ENCODE data around the gene RBM47.
"Not testable (repeated sequence)": the region's sequence is repeated elsewhere in the genome, so short reads cannot be mapped to it uniquely, and the experiment has no call there.

Gene RBM47

DNA sequence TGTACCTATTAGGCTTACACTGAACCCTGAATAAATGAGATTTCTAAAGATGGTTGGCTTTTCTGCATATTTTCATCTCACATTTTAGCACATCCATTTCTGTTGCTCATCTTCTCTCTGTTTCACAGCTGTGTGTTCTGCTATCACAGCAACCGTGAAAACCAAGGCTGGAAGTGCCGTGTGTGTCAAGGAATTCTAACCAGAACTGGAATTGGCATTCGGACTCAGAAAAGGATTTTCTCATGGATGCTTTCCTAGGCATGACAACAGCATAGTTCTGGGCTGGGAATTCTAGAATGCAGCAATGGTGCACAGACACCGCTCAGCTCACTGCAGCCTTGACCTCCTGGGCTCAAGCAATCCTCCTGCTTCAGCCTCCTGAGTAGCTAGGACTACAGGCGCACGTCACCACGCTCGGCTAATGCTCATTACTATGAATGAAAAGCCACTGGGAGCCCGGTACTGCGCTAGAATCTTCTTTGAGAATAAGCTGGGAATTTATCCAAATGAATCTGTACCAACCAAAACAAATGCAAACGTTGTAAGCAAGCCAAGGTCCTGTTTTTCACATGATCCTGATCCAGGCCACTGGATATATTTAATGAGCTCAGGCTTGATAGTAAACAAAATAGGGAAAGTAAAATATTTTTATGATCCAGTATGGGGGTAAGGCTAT, 105.2 kb downstream of the RBM47 start:
- DNase-seq = no peak

DNA sequence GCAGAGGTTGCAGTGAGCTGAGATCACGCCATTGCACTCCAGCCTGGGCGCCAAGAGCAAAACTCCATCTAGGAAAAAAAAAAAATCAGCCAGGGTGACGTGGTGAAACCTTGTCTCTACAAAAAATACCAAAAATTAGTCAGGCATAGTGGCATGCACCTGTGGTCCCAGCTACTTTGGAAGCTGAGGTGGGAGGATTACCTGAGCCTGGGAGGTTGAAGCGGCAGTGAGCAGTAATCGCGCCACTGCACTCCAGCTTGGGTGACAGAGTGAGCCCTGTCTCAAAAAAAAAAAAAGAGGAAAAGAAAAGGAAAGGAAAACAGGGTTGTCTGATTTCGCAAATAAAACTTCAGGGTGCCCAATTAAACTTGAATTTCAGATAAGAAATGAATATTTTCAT, 106.1 kb downstream of the RBM47 start:
- no peak for DNase-seq

DNA sequence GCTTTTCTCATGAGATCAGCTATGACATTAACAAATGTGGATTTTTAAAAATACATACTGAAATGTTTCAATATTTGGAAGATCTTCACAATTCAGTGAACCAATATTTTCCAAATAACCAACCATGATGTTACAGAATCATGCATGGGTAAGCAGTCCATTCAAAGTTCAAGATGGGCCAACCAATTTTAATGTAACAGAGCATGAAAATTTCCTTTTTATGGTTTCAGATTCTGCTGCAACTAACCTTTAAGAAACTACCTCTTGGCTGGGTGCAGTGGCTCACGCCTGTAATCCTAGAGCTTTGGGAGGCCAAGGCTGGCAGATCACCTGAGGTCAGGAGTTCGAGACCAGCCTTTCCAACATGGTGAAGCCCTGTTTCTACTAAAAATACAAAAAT, 107.7 kb downstream of the RBM47 start:
- DNase-seq = no peak

DNA sequence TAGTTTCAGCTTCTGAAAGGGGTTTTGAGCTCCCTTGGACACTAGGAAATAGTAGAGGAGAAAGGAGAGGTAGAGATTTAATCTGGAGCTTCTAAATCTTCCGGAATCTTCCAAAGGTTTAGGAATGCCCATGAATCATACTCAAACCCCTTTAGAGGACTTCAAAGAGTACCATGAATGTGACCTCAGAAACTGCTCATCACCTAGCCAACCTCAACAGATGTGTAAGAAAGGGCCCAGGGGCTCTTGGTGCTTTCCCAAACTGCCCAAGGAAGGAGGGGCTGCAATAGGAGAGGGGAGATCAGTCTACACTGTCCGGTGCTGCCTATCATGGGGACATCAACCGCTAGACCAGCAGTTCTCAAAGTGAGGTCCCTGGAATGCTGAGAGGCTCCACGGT, 109.1 kb downstream of the RBM47 start:
- DNase-seq = no peak

DNA sequence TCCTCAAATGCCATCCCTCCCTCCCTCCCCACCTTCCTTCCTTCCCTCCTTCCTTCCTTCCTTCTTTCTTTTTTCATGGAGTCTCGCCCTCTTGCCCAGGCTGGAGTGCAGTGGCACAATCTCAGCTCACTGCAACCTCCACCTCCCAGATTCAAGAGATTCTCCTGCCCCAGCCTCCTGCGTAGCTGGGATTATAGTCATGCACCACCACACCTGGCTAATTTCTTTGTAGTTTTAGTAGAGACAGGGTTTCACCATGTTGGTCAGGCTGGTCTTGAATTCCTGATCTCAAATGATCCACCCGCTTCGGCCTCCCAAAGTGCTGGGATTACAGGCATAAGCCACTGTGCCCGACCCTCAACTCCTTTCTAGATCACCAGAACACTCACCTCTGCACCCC, 112.6 kb downstream of the RBM47 start:
- DNase-seq = not testable (repeated sequence)

DNA sequence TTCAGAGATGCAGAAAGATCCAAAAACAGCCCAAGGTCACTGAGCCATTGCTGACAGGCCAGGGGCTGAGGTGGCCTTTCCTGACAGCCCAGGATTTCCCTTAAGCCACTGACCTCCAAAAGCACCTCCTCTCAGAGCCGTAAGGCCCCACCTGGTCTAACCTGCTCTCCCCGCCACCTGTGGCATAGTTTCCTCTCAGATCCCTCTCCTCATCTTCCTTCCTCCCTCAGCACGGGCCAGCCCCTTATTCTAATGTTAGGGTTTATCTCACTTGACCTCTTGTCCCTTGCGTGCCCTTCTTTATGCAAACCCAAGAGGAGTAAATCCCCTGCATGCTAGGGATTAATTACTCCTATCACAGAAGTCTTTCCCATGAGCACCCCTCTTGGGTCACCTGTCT, 113.0 kb downstream of the RBM47 start:
- no peak for DNase-seq

DNA sequence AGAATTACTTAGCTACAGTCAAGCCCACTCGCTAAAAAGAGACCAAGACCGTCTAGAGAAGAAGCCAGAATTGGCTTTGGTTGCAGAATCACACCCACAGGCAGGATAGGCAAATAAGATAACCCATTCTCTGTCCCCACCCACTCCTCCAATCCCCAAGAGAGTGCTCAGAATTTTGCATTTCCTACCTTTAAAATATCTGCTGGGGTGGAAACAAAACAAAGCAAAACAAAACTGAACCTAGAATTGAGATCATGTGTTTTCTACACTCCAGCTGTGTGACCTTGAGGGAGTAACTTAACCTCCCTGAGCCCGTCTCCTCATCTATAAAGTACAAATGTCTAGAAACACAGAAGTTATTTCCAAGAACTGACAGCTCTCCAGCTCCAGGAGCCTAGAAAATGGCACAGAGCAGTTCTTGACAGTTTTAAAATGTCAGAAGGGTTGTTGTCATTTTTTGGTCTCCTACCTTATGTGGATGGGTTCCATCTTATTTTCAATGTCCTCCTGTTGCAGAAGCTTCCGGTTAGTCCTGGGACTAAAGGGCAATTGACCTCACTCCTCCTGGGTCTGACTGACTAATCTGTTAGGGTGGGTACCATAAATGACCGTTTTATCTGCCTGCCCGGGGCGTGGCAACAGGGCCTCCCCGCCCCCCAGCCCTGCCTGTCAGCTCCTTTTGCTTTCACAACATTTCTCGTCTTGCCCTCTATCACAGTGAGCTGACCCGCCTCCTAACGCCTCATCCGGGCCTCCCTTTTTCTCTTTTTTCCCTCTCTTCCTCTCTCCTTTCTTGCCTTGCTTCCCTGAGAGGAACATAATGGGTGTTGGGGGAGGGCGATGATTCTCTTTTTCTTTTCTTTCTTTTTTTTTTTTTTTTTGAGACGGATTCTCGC, 114.0 kb downstream of the RBM47 start:
- DNase-seq = peak in 1 of 2 experiments; percentile 12

DNA sequence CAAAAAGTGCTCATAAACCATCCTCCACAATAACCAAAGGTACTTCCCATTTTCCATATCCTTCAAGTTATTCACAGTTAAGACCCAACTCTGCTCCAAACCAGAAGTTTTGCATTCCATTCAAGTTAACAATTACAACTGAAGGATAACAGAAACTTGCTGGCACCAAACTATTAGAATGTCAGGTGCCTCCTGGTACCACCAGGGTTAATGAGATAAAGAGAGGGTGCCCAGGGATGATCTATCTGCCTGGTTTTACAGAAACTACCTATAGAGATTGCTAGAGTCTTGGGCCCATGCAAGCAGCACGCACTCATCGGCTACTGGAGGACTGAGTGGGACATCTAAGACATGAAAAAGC, 114.6 kb downstream of the RBM47 start:
- DNase-seq = peak in 1 of 2 experiments; percentile 7

DNA sequence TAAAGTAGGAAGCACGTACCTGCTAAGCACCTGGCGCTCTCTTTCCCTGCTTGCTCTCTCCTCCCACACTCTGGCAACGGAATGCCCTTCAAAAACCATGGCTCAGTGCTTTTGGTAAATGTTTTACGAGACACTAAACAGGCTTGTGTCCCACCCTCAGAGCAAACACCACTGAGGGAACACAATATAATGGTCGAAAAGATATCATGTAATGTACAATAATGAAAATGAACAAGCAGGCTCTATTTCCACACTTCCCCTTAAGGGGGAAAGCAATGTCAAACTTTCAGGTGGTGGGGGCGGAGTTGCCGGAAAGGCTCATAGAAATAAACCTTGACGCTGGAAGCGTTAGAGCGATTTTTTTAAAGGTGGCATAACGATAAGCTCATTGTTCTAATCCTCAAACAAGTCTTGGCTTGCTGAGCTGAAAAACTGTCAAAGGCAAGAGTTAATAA, 115.1 kb downstream of the RBM47 start:
- DNase-seq = no peak

DNA sequence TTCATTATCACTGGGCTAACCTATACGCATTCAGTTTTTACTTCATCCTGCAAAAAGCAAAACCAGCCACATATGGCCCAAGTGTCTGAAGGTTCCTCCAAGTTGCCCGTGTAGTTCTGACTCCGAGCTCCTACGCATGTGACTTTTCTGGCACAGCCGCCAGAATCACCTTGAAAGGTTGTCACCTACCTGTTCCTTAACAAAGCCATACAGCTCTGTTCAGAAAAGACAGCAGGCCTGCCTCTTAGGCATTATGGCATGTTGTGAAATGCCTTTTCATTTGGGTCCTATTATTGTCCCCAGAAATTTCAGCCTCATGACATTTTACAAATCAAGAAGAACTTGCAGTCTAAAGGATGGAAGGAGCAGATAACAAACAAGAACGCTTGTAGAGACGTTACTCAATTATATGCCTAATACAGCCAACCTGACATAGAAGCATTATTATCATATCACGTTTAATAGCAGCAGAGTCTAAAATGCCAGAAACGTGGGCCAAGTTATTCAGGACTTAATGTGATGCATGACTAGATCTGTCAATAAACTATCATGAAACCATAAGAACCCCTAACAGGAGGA, 118.5 kb downstream of the RBM47 start:
- no peak for DNase-seq

DNA sequence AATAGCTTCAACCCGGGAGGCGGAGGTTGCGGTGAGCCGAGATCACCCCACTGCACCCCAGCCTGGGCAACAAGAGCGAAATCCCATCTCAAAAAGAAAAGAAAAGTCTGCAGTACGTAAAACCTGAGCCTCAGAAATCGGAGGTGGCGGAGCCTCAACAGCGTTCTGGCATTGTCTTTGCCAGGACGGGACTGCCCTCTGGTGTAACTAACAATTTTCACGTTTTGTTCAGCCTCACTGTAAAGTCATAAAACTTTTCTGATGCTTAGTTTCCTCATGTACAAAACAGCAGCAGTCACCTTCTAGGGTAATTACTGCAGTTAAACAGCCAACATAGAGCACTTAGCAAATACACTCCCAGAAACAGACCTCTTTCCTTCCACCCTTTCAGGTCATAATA, 121.7 kb downstream of the RBM47 start:
- DNase-seq = no peak

DNA sequence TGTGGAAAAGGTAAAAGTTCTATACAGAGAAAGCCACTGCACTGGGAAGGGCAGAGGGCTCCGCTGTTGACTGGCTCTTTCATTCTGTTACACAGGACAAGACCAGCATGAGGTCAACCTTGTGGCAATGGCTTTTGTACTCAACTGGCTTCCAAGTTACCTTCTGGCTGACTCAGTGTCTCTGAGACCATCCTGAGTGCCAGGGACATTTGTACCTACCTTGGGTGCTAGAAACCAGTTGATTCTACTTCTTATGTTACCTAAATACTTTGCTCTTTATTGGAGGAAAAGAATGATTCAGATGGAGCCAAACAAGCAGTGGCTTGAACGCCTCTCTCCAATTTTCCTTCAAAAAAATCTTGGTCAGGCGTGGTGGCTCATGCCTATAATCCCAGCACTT, 123.2 kb downstream of the RBM47 start:
- no peak for DNase-seq

DNA sequence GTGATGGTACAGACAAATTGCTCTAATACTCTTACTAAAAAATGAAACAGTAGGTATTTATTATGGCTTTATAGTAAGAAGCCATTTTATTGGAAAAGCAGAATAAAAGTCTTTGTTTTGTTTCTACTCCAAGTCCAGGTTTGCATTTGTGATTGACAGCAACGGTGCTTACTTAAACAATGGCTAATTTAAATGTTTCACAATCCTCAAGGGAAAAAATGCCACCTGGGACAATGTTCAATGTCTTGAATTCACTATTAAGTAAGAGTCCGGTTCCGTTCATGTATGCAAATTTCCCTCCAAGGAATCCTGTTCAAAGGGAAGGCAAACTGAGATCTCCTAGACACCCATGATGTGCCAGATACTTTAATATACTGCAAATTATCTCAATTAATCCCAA, 123.6 kb downstream of the RBM47 start:
- DNase-seq = no peak

DNA sequence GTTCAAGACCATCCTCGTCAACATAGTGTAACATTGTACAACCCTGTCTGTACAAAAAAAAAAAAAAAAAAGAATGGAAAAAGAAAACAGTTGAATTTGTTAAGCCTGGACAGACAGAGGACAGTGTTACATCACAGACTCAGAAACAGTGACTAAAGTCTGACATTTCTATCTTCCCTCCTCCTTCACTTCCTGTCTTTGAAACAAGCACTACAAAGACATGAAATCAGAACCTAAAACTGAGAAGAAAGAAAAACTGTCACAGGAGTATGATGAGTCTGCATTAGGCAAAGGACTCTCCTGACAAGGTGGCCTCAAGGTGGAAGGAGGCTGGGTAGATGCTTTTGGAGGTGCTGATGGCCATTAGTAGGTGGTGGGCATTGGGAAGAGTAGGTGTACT, 126.7 kb downstream of the RBM47 start:
- DNase-seq = no peak

DNA sequence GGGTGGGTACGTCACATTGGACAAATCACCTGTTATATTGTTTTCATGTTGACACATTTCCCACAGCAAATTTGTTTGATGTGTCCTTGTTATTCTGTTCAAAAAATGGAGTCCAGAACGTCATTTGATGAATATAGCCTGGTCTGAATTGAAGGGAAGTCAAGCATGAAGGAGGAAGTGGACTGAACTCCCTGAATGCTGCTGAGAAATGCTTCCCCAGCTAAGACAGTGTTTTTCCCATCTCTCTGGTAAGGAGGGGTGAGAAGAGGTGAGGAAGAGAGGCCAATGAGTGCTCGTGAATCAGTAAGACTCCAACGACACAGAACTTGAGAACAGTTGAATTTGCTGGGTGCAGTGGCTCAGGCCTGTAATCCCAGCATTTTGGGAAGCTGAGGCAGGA, 127.4 kb downstream of the RBM47 start:
- no peak for DNase-seq

DNA sequence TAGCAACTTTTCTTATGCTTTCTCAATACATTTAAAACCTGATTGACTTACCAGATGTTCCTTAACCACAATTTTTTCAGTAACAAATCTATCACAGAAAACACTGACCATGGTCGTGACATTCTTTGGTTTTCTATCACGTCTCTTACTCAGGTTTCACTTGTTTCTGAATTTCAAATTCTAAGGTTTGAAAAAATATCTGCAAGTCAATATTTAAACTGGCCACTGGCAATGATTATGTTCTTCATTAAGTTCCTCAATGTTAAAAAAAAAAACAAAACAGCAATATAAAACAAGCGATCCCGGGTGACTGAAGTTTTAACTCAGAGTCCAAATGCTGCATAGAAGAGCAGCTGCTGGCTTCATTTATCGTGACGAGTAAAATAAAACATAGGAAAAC, 128.9 kb downstream of the RBM47 start:
- no peak for DNase-seq

DNA sequence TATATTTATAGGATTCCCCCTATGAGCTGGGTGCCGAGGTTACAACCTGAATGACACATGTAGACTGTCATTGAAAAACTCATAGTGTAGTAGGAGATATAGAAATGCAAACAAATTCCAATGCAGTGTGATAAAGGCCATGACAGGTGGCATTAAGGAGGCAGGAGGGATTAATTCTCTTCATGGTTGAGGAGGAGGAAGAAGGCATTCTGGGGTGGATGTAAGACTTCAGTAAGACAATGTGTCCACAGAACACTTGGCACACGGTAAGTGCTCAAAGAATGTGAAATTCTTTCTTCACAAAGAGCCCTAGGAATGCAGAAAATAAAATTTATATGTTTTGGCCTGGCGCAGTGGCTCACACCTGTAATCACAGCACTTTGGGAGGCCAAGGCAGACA, 136.5 kb downstream of the RBM47 start:
- DNase-seq = no peak

DNA sequence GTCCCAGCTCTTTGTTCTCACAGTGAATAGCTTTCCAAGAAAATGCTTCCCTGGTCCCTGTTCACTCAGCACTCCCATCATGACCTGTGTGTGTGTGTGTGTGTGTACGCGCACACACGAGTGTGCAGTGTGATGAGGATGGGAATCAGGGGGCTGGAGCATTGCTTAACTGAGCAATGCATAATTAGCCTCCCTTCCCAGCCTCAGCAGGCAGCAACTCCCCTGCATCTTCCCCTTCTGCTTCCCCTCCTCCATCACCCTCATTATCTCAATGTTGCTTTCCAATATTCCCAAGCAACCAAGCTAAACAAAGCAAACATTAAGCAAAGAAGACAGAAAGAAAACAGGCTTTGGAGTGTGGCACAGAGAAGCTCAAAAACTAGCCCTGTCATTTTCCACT, 137.0 kb downstream of the RBM47 start:
- no peak for DNase-seq

DNA sequence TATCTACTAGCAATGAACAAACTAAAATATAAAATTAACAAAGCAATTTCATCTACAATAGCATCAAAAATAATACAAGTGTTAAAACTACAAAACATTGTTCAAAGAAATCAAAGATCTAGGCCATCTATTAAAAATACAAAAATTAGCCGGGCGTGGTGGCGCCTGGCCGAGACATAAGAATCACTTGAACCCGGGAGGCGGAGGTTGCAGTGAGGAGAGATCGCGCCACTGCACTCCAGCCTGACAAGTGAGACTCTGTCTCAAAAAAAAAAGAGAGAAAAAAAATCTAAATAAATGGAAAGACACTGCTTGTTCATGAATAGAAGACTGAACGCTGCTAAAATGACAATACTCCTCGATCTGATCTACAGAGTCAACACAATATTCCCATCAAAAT, 139.2 kb downstream of the RBM47 start:
- no peak for DNase-seq

DNA sequence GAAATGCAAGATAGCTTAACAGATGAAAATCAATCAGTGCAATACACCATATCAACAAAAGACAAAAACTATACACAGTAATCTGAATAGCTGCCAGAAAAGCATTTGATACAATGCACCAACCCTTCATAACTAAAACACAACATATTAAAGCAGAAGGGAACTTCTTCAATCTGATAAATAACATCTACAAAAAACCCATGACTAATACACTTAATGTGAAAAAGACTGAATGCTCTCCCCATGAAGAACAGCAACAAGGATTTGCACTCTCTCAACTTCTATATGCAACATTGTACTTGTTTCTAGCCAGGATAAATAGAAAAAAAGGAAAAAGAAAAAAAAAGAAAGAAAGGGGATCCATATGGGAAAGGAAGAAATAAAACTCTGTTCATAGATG, 139.7 kb downstream of the RBM47 start:
- DNase-seq = no peak

DNA sequence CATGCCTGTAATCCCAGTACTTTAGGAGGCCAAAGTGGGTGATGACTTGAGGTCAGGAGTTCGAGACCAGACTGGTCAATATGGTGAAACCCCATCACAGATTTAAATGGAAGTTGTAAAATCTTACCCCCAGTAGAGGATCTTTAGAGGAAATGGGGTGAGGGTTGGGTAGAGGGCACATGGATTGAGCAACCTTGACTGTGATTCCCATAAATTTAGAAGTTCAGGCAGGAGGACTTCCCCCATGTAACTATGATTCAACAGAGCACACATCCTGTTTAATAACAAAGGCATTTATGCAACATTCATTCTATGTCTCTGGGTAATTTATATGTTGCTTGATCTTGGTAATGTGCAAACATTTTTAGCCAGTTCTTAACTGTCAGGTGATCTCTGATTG, 143.1 kb downstream of the RBM47 start:
- no peak for DNase-seq

DNA sequence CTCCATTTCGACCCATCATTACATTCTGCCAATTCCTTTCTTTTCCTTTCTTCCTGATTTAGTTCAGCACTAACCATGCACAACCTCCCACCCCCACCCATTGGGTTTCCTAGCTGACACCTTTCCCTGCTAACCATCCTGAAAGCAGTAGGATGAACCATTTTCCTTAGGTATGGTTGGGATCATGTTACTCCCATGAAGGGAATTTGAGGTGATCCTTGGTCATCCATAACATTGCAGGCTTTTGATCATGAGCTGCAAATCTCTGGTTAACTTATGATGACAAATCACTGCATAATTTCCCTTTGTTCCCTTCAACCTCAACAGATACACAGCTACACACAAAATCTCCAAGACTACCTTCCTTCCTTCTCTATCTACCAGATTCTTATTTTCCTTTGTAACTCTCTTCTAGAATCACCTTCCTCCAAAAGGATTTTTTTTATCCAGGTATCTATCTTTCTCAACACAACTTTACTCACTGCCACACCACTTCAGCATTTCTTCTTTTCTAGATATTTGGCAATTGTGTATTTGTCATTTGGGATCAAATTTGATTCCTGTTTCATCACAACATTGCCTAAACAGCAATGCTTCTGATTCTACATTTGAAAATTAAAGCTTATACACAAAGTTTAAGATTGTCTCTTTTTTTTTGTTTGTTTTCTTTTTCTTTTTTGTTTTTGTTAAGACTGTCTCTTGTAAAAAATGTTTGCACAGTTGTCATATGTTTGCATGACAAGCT, 145.1 kb downstream of the RBM47 start:
- no peak for DNase-seq

DNA sequence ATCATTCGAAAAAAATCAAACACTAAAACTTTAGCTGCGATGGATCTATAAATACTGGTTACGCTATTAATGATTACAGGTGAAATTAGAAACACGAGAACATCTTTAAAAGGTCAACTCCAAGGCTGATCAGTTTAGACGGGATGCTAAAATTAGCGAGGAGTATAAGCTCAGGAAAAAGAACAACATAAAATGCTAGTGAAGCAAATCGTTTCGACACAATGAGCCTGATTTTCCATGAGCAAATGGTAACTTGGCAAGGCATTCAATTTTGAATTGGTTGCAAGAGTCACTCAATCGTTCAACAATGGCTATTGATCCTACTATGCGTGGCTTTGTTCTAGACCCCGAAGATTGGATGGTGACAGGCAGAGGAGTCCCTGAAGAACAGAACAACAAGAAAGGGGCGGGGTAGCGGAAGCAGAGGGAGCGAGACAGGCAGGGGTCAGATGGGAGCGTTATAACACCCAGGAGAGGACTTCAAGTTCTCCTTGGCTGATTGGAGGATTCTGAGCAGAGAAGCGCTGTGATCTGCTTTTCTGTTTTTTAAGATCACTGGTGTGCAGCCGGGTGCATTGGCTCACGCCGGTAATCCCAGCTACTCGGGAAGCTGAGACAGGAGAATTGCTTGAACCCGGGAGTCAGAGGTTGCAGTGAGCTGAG, 146.5 kb downstream of the RBM47 start:
- no peak for DNase-seq
